H1 (cell line): ENCODE results near the gene MAGI2. TPM values are rescaled to one million over a fixed set of nuclear protein-coding genes. Genes with fewer than 3 reads are reported as not detected.

ENCODE experiments used
- CTCF ChIA-PET: fragments of 300-600 bp; sonication (Branson Sonifier 250); formaldehyde crosslinking; loops from one replicate; lab custom pipeline; 2021; ENCODE audit not compliant: partially characterized antibody; lab: Charles Lee
- POLR2A ChIA-PET: fragments of 300-600 bp; sonication (Branson Sonifier 250); formaldehyde crosslinking; loops from one replicate; lab custom pipeline; 2021; ENCODE audit warnings: inconsistent platforms; ENCODE audit not compliant: partially characterized antibody; lab: Charles Lee
- DNase-seq, 2 experiments: peaks; one replicate each; pipeline versions ENCODE4 v3.0.0 to v3.0.0-alpha.2; 2010 to 2022; ENCODE audit warnings: low spot score in 2 of 2, low read depth in 1 of 2, mixed read lengths in 1 of 2
- FAIRE-seq: peaks from 2 replicates; lab custom pipeline; 2011; peaks lifted over from hg19 to GRCh38; lab: Jason Lieb, UNC
- H2AFZ ChIP-seq: 2 replicates; pipeline ENCODE4 v1.8.1; 2012; ENCODE audit warnings: low read length, inconsistent platforms
- H2AK5ac ChIP-seq: 2 replicates; pipeline ENCODE4 v1.6.1; 2013; ENCODE audit warnings: low read depth, low read length
- H2BK120ac ChIP-seq: replicated peaks from 2 replicates; pipeline ENCODE3; 2013; ENCODE audit warnings: low read depth, low read length, inconsistent platforms
- H2BK12ac ChIP-seq: 2 replicates; pipeline ENCODE4 v1.6.1; 2013; ENCODE audit warnings: low read depth, low read length
- H2BK15ac ChIP-seq: 2 replicates; pipeline ENCODE4 v1.6.1; 2013; ENCODE audit warnings: low read length
- H2BK20ac ChIP-seq: 2 replicates; pipeline ENCODE4 v1.6.1; 2013; ENCODE audit warnings: low read length
- H2BK5ac ChIP-seq: 2 replicates; pipeline ENCODE4 v1.6.1; 2013; ENCODE audit warnings: low read depth, low read length
- H3K14ac ChIP-seq: 2 replicates; pipeline ENCODE4 v1.6.1; 2013; ENCODE audit warnings: inconsistent platforms; ENCODE audit not compliant: insufficient read length
- H3K18ac ChIP-seq: 2 replicates; pipeline ENCODE4 v1.6.1; 2013; ENCODE audit warnings: low read length; ENCODE audit errors: extremely low read depth
- H3K23ac ChIP-seq: 2 replicates; pipeline ENCODE4 v1.6.1; 2013; ENCODE audit warnings: inconsistent platforms; ENCODE audit not compliant: insufficient read length
- H3K23me2 ChIP-seq: 2 replicates; pipeline ENCODE4 v1.6.1; 2013; ENCODE audit warnings: low read depth, low read length
- H3K27ac ChIP-seq: 2 replicates; pipeline ENCODE4 v1.6.1; 2011; ENCODE audit warnings: low read depth, low read length, inconsistent platforms
- H3K27me3 ChIP-seq, 4 experiments: replicated peaks in 1 of 4; 1 replicate in 1 of 4; 2 replicates in 3 of 4; pipeline versions ENCODE4 v1.6.1 to v1.8.1; 2011 to 2013; ENCODE audit warnings: low read length in 3 of 4, mild to moderate bottlenecking in 3 of 4, inconsistent platforms in 2 of 4, mixed read lengths in 2 of 4, moderate library complexity in 1 of 4; ENCODE audit not compliant: control insufficient read depth in 3 of 4, insufficient read depth in 3 of 4; ENCODE audit errors: extremely low read depth in 1 of 4
- H3K36me3 ChIP-seq, 4 experiments: 2 replicates each; pipeline versions ENCODE4 v1.6.1 to v1.8.1; 2011 to 2013; ENCODE audit warnings: mild to moderate bottlenecking in 4 of 4, low read length in 3 of 4, moderate library complexity in 2 of 4, control low read depth in 1 of 4, inconsistent platforms in 1 of 4; ENCODE audit not compliant: insufficient read depth in 4 of 4, control insufficient read depth in 2 of 4
- H3K4ac ChIP-seq: replicated peaks from 2 replicates; pipeline ENCODE3; 2013; ENCODE audit warnings: low read length, low read depth, mixed read lengths, inconsistent platforms; ENCODE audit not compliant: insufficient read length
- H3K4me1 ChIP-seq, 4 experiments: replicated peaks in 1 of 4; 1 replicate in 1 of 4; 2 replicates in 3 of 4; pipeline versions ENCODE4 v1.6.1 to v1.8.1; 2011 to 2013; ENCODE audit warnings: low read length in 3 of 4, inconsistent platforms in 2 of 4, mixed read lengths in 1 of 4; ENCODE audit not compliant: insufficient read depth in 4 of 4, control insufficient read depth in 3 of 4
- H3K4me2 ChIP-seq, 2 experiments: 2 replicates each; pipeline versions ENCODE4 v1.6.1 to v1.8.1; 2011 to 2013; ENCODE audit warnings: low read depth in 2 of 2, low read length in 2 of 2, control low read depth in 1 of 2, inconsistent platforms in 1 of 2, mild to moderate bottlenecking in 1 of 2; ENCODE audit not compliant: insufficient read depth in 1 of 2
- H3K4me3 ChIP-seq, 4 experiments: fragments of 200-600, 300-600 bp in 1 of 4; sonication (generic), shearing (Covaris generic), sonication (Bioruptor Twin) in 1 of 4; 2 replicates each; pipeline versions ENCODE4 v1.5.1 to v1.8.1; 2011 to 2016; ENCODE audit warnings: low read length in 4 of 4, low read depth in 3 of 4, control low read depth in 2 of 4, inconsistent platforms in 2 of 4, mild to moderate bottlenecking in 2 of 4, mixed read lengths in 1 of 4, moderate library complexity in 1 of 4; ENCODE audit not compliant: insufficient read depth in 2 of 4; ENCODE audit errors: extremely low read depth in 1 of 4
- H3K56ac ChIP-seq: replicated peaks from 2 replicates; pipeline ENCODE3; 2013; ENCODE audit warnings: low read depth, mild to moderate bottlenecking, mixed read lengths, low read length, inconsistent platforms; ENCODE audit not compliant: insufficient read length
- H3K79me1 ChIP-seq: 2 replicates; pipeline ENCODE4 v1.6.1; 2013; ENCODE audit warnings: low read depth, low read length, control low read depth
- H3K79me2 ChIP-seq, 2 experiments: 2 replicates each; pipeline versions ENCODE4 v1.6.1 to v1.8.1; 2012 to 2013; ENCODE audit warnings: low read length in 2 of 2, mild to moderate bottlenecking in 2 of 2, inconsistent platforms in 1 of 2; ENCODE audit not compliant: insufficient read depth in 2 of 2, control insufficient read depth in 1 of 2
- H3K9ac ChIP-seq, 4 experiments: replicated peaks in 1 of 4; 1 replicate in 1 of 4; 2 replicates in 3 of 4; pipeline versions ENCODE4 v1.6.1 to v1.8.1; 2011 to 2013; ENCODE audit warnings: low read depth in 3 of 4, low read length in 3 of 4, control low read depth in 2 of 4, mild to moderate bottlenecking in 2 of 4, moderate library complexity in 2 of 4, inconsistent platforms in 1 of 4; ENCODE audit errors: extremely low read depth in 1 of 4
- H3K9me3 ChIP-seq, 2 experiments: 2 replicates each; pipeline versions ENCODE4 v1.6.1 to v1.8.1; 2012 to 2013; ENCODE audit warnings: mild to moderate bottlenecking in 2 of 2, moderate library complexity in 2 of 2, control low read depth in 1 of 2, inconsistent platforms in 1 of 2, low read depth in 1 of 2, low read length in 1 of 2, mixed read lengths in 1 of 2; ENCODE audit not compliant: insufficient read depth in 2 of 2
- H4K20me1 ChIP-seq, 2 experiments: replicated peaks in 1 of 2; 2 replicates each; pipeline versions ENCODE3 to v1.8.1; 2011 to 2013; ENCODE audit warnings: inconsistent platforms in 2 of 2, low read length in 2 of 2, mild to moderate bottlenecking in 1 of 2; ENCODE audit not compliant: insufficient read depth in 2 of 2, control insufficient read depth in 1 of 2
- H4K5ac ChIP-seq: 2 replicates; pipeline ENCODE4 v1.6.1; 2013; ENCODE audit warnings: low read length, low read depth, mixed read lengths, inconsistent platforms; ENCODE audit not compliant: insufficient read length
- H4K8ac ChIP-seq: 2 replicates; pipeline ENCODE4 v1.8.0; 2013; ENCODE audit warnings: mild to moderate bottlenecking, moderate library complexity, low read length, inconsistent platforms; ENCODE audit not compliant: insufficient read depth; ENCODE audit errors: extremely low read depth
- H4K91ac ChIP-seq: replicated peaks from 2 replicates; pipeline ENCODE3; 2013; ENCODE audit warnings: low read length, mixed read lengths, inconsistent platforms; ENCODE audit not compliant: insufficient read length
- ASH2L ChIP-seq: fragments of 200-600, 300-600 bp; sonication (generic); IDR thresholded peaks from one replicate; pipeline ENCODE4 v1.7.1; 2017; ENCODE audit warnings: low read length
- BRCA1 ChIP-seq: IDR thresholded peaks from 2 replicates; pipeline ENCODE4 v1.6.1; 2012; ENCODE audit warnings: low read depth, low read length, improper control_type of control experiment
- CBX8 ChIP-seq: fragments of 300-800, 300-1000 bp; sonication (generic); IDR thresholded peaks from 2 replicates; pipeline ENCODE4 v1.7.1; 2016; ENCODE audit warnings: low read depth, low read length, borderline replicate concordance
- CTBP2 ChIP-seq: IDR thresholded peaks from 2 replicates; pipeline ENCODE4 v1.7.0; 2011; ENCODE audit warnings: borderline replicate concordance, mild to moderate bottlenecking, moderate library complexity, mixed read lengths, low read length; ENCODE audit not compliant: insufficient read depth, insufficient read length
- GTF2F1 ChIP-seq: IDR thresholded peaks from 2 replicates; pipeline ENCODE4 v1.6.1; 2012; ENCODE audit warnings: low read depth, low read length, improper control_type of control experiment, borderline replicate concordance
- JUN ChIP-seq: IDR thresholded peaks from 2 replicates; pipeline ENCODE4 v1.6.1; 2011; ENCODE audit warnings: low read depth, mild to moderate bottlenecking, improper control_type of control experiment, low read length
- KDM4A ChIP-seq: IDR thresholded peaks from one replicate; pipeline ENCODE4 v1.7.1; 2012; ENCODE audit warnings: low read depth, mild to moderate bottlenecking, moderate library complexity, low read length, inconsistent platforms; ENCODE audit not compliant: severe bottlenecking
- KDM5A ChIP-seq: fragments of 200-600 bp; IDR thresholded peaks from 2 replicates; pipeline ENCODE4 v1.7.1; 2012; ENCODE audit warnings: mild to moderate bottlenecking, low read length, inconsistent platforms, mixed read lengths
- NANOG ChIP-seq: IDR thresholded peaks from 2 replicates; pipeline ENCODE4 v1.6.1; 2011; ENCODE audit warnings: low read length, low read depth, mild to moderate bottlenecking, inconsistent platforms; ENCODE audit not compliant: insufficient read depth, poor library complexity, severe bottlenecking
- TAF7 ChIP-seq: optimal IDR thresholded peaks from 2 replicates; pipeline ENCODE3; 2011; ENCODE audit warnings: low read depth, mild to moderate bottlenecking, inconsistent platforms, low read length, moderate library complexity, borderline replicate concordance
- TCF12 ChIP-seq: IDR thresholded peaks from 2 replicates; pipeline ENCODE4 v1.6.1; 2011; ENCODE audit warnings: low read depth, mild to moderate bottlenecking, low read length
- TEAD4 ChIP-seq: IDR thresholded peaks from 2 replicates; pipeline ENCODE4 v1.6.1; 2012; ENCODE audit warnings: low read depth, low read length, inconsistent platforms, mixed read lengths
- YY1 ChIP-seq: IDR thresholded peaks from 2 replicates; pipeline ENCODE4 v1.6.1; 2011; ENCODE audit warnings: low read depth, mild to moderate bottlenecking, low read length
- WGBS, 2 experiments: shearing (Covaris generic) in 1 of 2; methylation state at CpG; one replicate each; pipeline versions ENCODE4 v1.1.6 to v1.1.7; 2013 to 2015; ENCODE audit warnings: low lambda C conversion rate in 2 of 2, mixed read lengths in 2 of 2, inconsistent platforms in 1 of 2, low coverage in 1 of 2, missing lambda C conversion rate in 1 of 2; ENCODE audit not compliant: insufficient replicate concordance in 2 of 2, insufficient coverage in 1 of 2, insufficient read length in 1 of 2; ENCODE audit errors: extremely low coverage in 1 of 2, missing lambda C conversion rate in 1 of 2; 5-methylcytosine and 5-hydroxymethylcytosine counted together
- polyA plus RNA-seq, 7 experiments: library from polyadenylated mRNA; depleted of rRNA in 3 of 7; stranded (reverse) in 5 of 7; unstranded in 2 of 7; fragments of >200 nt in 5 of 7; fragments of 200-250 nt in 2 of 7; gene quantifications; 1 replicate in 5 of 7; 2 replicates in 1 of 7; 4 replicates in 1 of 7; pipeline versions ENCODE4 v1.2.1 to v1.2.3, GENCODE V29; 2011 to 2013; ENCODE audit warnings: missing spikeins in 2 of 7, mixed read lengths in 2 of 7
- total RNA-seq: library from RNA; stranded (reverse); fragmentation: NEBNext Ultra II Directional; extraction: Animal tissue kit (Norgen Biotek cat#: 25700); gene quantifications from 2 replicates; pipeline ENCODE4 v1.2.1, GENCODE V29; 2021
- TF ChIP-seq, protein P1 (sequence below): IDR thresholded peaks from 2 replicates; pipeline ENCODE4 v1.6.1; 2011; ENCODE audit warnings: low read length, improper control_type of control experiment

The MAGI2 gene
- total and polyA plus RNA-seq, 2 of the 8 experiments (the other 6 are each of a cell fraction or from before 2014, with no cell fraction given): 6.0 to 27.3 TPM

GRCh38 chr7:78675511-78675910 lies 778.0 kb downstream of the MAGI2 start:
- H4K91ac ChIP-seq: no peak overlapping the region
- H3K4me1 ChIP-seq: no peaks in the 10 kb centered on the region
- 86% methylated on average over 3 of the region's 3 CpGs; no CpG with 5 or more reads in 1 of the 2 experiments for WGBS, 2 experiments
- no peak overlapping the region for H2BK20ac ChIP-seq
- H3K4ac ChIP-seq: no peak overlapping the region
- H3K9me3 ChIP-seq: no peaks in the 10 kb centered on the region
- H2BK15ac ChIP-seq: no peak overlapping the region
- ChIA-PET CTCF (no interaction called here), POLR2A (no interaction called here)
- no peak overlapping the region for H3K23ac ChIP-seq
- H3K56ac ChIP-seq: no peak overlapping the region
- H3K9ac ChIP-seq: no peak overlapping the region
- FAIRE-seq: no peak
- H3K4me2 ChIP-seq: no peak overlapping the region
- no peak for DNase-seq
- no peak overlapping the region for H3K18ac ChIP-seq
- no peak overlapping the region for H2AK5ac ChIP-seq
- 0 out of 2 replicates have a peak, but pooled peaks cover 2% of the 10 kb centered on the region for H3K79me1 ChIP-seq
- no peak overlapping the region for H3K4me3 ChIP-seq
- peaks cover 0 to 32% of the 10 kb centered on the region in 2 experiments; a peak in 3 of 4 replicates for H3K79me2 ChIP-seq
- no peak overlapping the region for H3K27ac ChIP-seq
- no peak overlapping the region for H4K5ac ChIP-seq
- H3K14ac ChIP-seq: no peak overlapping the region
- H4K8ac ChIP-seq: no peak overlapping the region
- no peak overlapping the region for H2AFZ ChIP-seq
- no peak overlapping the region for H2BK5ac ChIP-seq
- H4K20me1 ChIP-seq: no peaks in the 10 kb centered on the region
- H2BK120ac ChIP-seq: no peak overlapping the region
- peaks cover 2% of the 10 kb centered on the region; the same call in 1 of the 2 replicates for H3K23me2 ChIP-seq
- no peaks in the 10 kb centered on the region for H3K36me3 ChIP-seq
- H3K27me3 ChIP-seq: no peaks in the 10 kb centered on the region
- H2BK12ac ChIP-seq: no peak overlapping the region
- no peak for TF ChIP-seq BRCA1
- TF ChIP-seq TAF7: no peak
- no peak for TF ChIP-seq YY1
- no peak for TF ChIP-seq KDM4A
- no peak for TF ChIP-seq KDM5A
- TF ChIP-seq TEAD4: no peak
- no peak for TF ChIP-seq CBX8
- no peak for TF ChIP-seq GTF2F1
- no peak for TF ChIP-seq JUN
- TF ChIP-seq TCF12: no peak
- no peak for TF ChIP-seq ASH2L
- TF ChIP-seq NANOG: no peak
- TF ChIP-seq, protein P1, sequence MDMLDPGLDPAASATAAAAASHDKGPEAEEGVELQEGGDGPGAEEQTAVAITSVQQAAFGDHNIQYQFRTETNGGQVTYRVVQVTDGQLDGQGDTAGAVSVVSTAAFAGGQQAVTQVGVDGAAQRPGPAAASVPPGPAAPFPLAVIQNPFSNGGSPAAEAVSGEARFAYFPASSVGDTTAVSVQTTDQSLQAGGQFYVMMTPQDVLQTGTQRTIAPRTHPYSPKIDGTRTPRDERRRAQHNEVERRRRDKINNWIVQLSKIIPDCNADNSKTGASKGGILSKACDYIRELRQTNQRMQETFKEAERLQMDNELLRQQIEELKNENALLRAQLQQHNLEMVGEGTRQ: no peak
- no peak for TF ChIP-seq CTBP2
